SK-N-SH (cell line): Measurements from ENCODE around the gene CLIC6. TPM values are rescaled to one million over a fixed set of nuclear protein-coding genes. Genes with fewer than 3 reads are reported as not detected.

Experiments used
- CTCF ChIA-PET: fragments of 300-600, 350-600 bp; formaldehyde crosslinking; extraction: SDS; loops from one replicate; lab custom pipeline; 2021; lab: Yijun Ruan, JAX
- POLR2A ChIA-PET: fragments of 350-600 bp; sonication (Branson Sonifier 250); formaldehyde crosslinking; extraction: SDS; loops from one replicate; lab custom pipeline; 2020; ENCODE audit warnings: antibody characterized with exemption, inconsistent platforms; lab: Yijun Ruan, JAX
- DNase-seq: peaks from one replicate; pipeline ENCODE4 v3.0.0; 2012
- H2AFZ ChIP-seq: fragments of 200-600 bp; sonication (generic); 2 replicates; pipeline ENCODE4 v1.8.1; 2016; ENCODE audit warnings: antibody characterized with exemption, mild to moderate bottlenecking, low read depth
- H3F3A ChIP-seq: fragments of 200-600 bp; sonication (generic); replicated peaks from 2 replicates; pipeline ENCODE3; 2016; ENCODE audit warnings: antibody characterized with exemption, mild to moderate bottlenecking; ENCODE audit not compliant: insufficient read depth
- H3K27ac ChIP-seq, 2 experiments: fragments of 200-500 bp in 1 of 2; fragments of 200-600 bp in 1 of 2; sonication (Bioruptor generic) in 1 of 2; sonication (generic), shearing (Covaris generic) in 1 of 2; 2 replicates each; pipeline versions ENCODE4 v1.5.1 to v1.6.1; 2014 to 2016; ENCODE audit warnings: low read depth in 2 of 2, inconsistent platforms in 1 of 2, low read length in 1 of 2, mild to moderate bottlenecking in 1 of 2, mixed read lengths in 1 of 2
- H3K27me3 ChIP-seq: fragments of 200-600 bp; sonication (generic), shearing (Covaris generic); 2 replicates; pipeline ENCODE4 v1.6.1; 2016; ENCODE audit warnings: mixed run types; ENCODE audit not compliant: insufficient read depth
- H3K36me3 ChIP-seq, 2 experiments: fragments of 200-500 bp in 1 of 2; fragments of 200-600 bp in 1 of 2; sonication (Bioruptor generic) in 1 of 2; sonication (generic) in 1 of 2; replicated peaks in 1 of 2; 2 replicates each; pipeline versions ENCODE3 to v1.5.1; 2014 to 2016; ENCODE audit warnings: low read length in 1 of 2, mild to moderate bottlenecking in 1 of 2; ENCODE audit not compliant: insufficient read depth in 2 of 2, control insufficient read depth in 1 of 2
- H3K4me1 ChIP-seq, 2 experiments: fragments of 200-500 bp in 1 of 2; fragments of 200-600 bp in 1 of 2; sonication (Bioruptor generic) in 1 of 2; sonication (generic), shearing (Covaris generic) in 1 of 2; 2 replicates each; pipeline versions ENCODE4 v1.5.1 to v1.6.1; 2014 to 2016; ENCODE audit warnings: low read depth in 1 of 2, low read length in 1 of 2, mixed run types in 1 of 2; ENCODE audit not compliant: insufficient read depth in 2 of 2, control insufficient read depth in 1 of 2
- H3K4me2 ChIP-seq: fragments of 200-600 bp; sonication (generic), shearing (Covaris generic); 2 replicates; pipeline ENCODE4 v1.6.1; 2017; ENCODE audit warnings: mixed run types
- H3K4me3 ChIP-seq, 2 experiments: fragments of 200-500 bp in 1 of 2; fragments of 200-600 bp in 1 of 2; sonication (Bioruptor generic) in 1 of 2; sonication (generic), shearing (Covaris generic) in 1 of 2; 2 replicates each; pipeline versions ENCODE4 v1.5.1 to v1.8.1; 2014 to 2016; ENCODE audit warnings: low read depth in 2 of 2, inconsistent platforms in 1 of 2, low read length in 1 of 2, mild to moderate bottlenecking in 1 of 2, mixed read lengths in 1 of 2, moderate library complexity in 1 of 2
- H3K79me2 ChIP-seq: fragments of 200-600 bp; sonication (generic); 2 replicates; pipeline ENCODE4 v1.8.1; 2017; ENCODE audit warnings: mild to moderate bottlenecking; ENCODE audit not compliant: insufficient read depth
- H3K9ac ChIP-seq: fragments of 200-600 bp; sonication (generic); 2 replicates; pipeline ENCODE4 v1.6.1; 2017; ENCODE audit warnings: mixed run types
- H3K9me2 ChIP-seq: fragments of 200-600 bp; sonication (generic); 2 replicates; pipeline ENCODE4 v1.6.1; 2017; ENCODE audit warnings: mixed run types
- H3K9me3 ChIP-seq: fragments of 200-600 bp; sonication (generic); 2 replicates; pipeline ENCODE4 v1.6.1; 2017; ENCODE audit warnings: mixed run types, mild to moderate bottlenecking, moderate library complexity
- H4K20me1 ChIP-seq: fragments of 200-600 bp; sonication (generic); 2 replicates; pipeline ENCODE4 v1.6.1; 2017; ENCODE audit warnings: mild to moderate bottlenecking, mixed run types; ENCODE audit not compliant: insufficient read depth
- EZH2phosphoT487 ChIP-seq: fragments of 200-600 bp; sonication (generic); IDR thresholded peaks from 2 replicates; pipeline ENCODE4 v1.6.1; 2017; ENCODE audit warnings: low read depth, mixed run types, mild to moderate bottlenecking, antibody characterized with exemption, moderate library complexity, borderline replicate concordance
- FOXJ3 ChIP-seq: sonication (generic); formaldehyde crosslinking; IDR thresholded peaks from 2 replicates; pipeline ENCODE4 v1.5.1; 2020; ENCODE audit warnings: mild to moderate bottlenecking, missing genetic modification reagents
- JUND ChIP-seq: IDR thresholded peaks from 2 replicates; pipeline ENCODE4 v1.4.0; 2012
- POLR2AphosphoS5 ChIP-seq: IDR thresholded peaks from 2 replicates; pipeline ENCODE4 v1.6.1; 2012; ENCODE audit warnings: low read depth, low read length
- RFX5 ChIP-seq: IDR thresholded peaks from 2 replicates; pipeline ENCODE4 v1.6.1; 2012; ENCODE audit warnings: mild to moderate bottlenecking, improper control_type of control experiment, low read length
- SMC3 ChIP-seq: IDR thresholded peaks from 2 replicates; pipeline ENCODE4 v1.6.1; 2012; ENCODE audit warnings: low read depth, low read length, improper control_type of control experiment
- WGBS: methylation state at CpG from one replicate; pipeline ENCODE4 v1.1.6; 2017; ENCODE audit warnings: low lambda C conversion rate; 5-methylcytosine and 5-hydroxymethylcytosine counted together
- polyA plus RNA-seq, 3 experiments: library from polyadenylated mRNA; depleted of rRNA; stranded (reverse); fragments of >200 nt; gene quantifications; 2 replicates each; pipeline ENCODE4 v1.2.3, GENCODE V29; 2012

CLIC6 gene
- polyA plus RNA-seq, 1 of the 3 experiments (the other 2 are of a cell fraction), result 0.08 TPM

- POLR2A ChIA-PET, result no interaction called here
- H3K36me3 ChIP-seq, result no peaks in the 10 kb centered on the region
- peaks cover 0 to 24% of the 10 kb centered on the region in 2 experiments; a peak in 2 of 4 replicates for H3K4me1 ChIP-seq
These were observed 31.8 kb downstream of the CLIC6 start for GRCh38 chr21:34700605-34701004.

GRCh38 chr21:34701726-34702125, 32.9 kb downstream of the CLIC6 start:
- Histone ChIP-seq H3F3A (no peaks in the 10 kb centered on the region), H3K36me3 (no peaks in the 10 kb centered on the region), H3K4me3 (no peak overlapping the region), H3K4me2 (no peak overlapping the region), H2AFZ (no peak overlapping the region), H3K79me2 (no peaks in the 10 kb centered on the region), H4K20me1 (no peaks in the 10 kb centered on the region), H3K27me3 (peaks cover 25% of the 10 kb centered on the region), H3K9ac (no peak overlapping the region), H3K9me3 (no peaks in the 10 kb centered on the region)
- DNase-seq, result no peak
- ChIA-PET POLR2A (no interaction called here), CTCF (interaction anchor here (1.3 to 2.8 kb wide), 3 partner anchors 9 to 1138 kb away, joined by 6 to 7 read pairs (median 7); no protein-coding TSS in a partner anchor)
- WGBS, result 85% methylated on average over 5 of the region's 8 CpGs
- TF ChIP-seq JUND, result no peak
- TF ChIP-seq, all 33 proteins: peak for 0
- Histone ChIP-seq H3K9me2 (no peaks in the 10 kb centered on the region), H3K27ac (no peak overlapping the region), H3K4me1 (peaks cover 0 to 24% of the 10 kb centered on the region in 2 experiments; a peak in 2 of 4 replicates)

More at GRCh38 chr21:34700605-34701004, 31.8 kb downstream of the CLIC6 start:
- WGBS, result no CpG with 5 or more reads among the region's 10 CpGs
- no peaks in the 10 kb centered on the region for H3K9me3 ChIP-seq
- no peak for DNase-seq
- H3K79me2 ChIP-seq, result no peaks in the 10 kb centered on the region
- no peak overlapping the region for H3K27ac ChIP-seq
- H2AFZ ChIP-seq, result no peak overlapping the region
- H3K4me3 ChIP-seq, result no peak overlapping the region
- no peak overlapping the region for H3K4me2 ChIP-seq
- no peaks in the 10 kb centered on the region for H3K9me2 ChIP-seq
- H3K27me3 ChIP-seq, result peaks cover 15% of the 10 kb centered on the region
- no peak overlapping the region for H3K9ac ChIP-seq
- H4K20me1 ChIP-seq, result no peaks in the 10 kb centered on the region
- CTCF ChIA-PET, result interaction anchor here (1.5 kb wide), 1 partner anchor 12 kb away, joined by 7 read pairs; no protein-coding TSS in a partner anchor
- no peak for TF ChIP-seq RFX5
- no peak for TF ChIP-seq POLR2AphosphoS5
- no peaks in the 10 kb centered on the region for H3F3A ChIP-seq

GRCh38 chr21:34702341-34703170, 33.8 kb downstream of the CLIC6 start:
- no peaks in the 10 kb centered on the region for H3K9me3 ChIP-seq
- no peaks in the 10 kb centered on the region for H3K36me3 ChIP-seq
- peak overlapping the region in 1 of 2 experiments; percentile 81; a peak in 2 of 4 replicates for H3K27ac ChIP-seq
- no peaks in the 10 kb centered on the region for H4K20me1 ChIP-seq
- CTCF ChIA-PET, result interaction anchor here (1.3 to 3.1 kb wide), 4 partner anchors 10 to 1138 kb away, joined by 6 to 19 read pairs (median 7); no protein-coding TSS in a partner anchor
- H3K79me2 ChIP-seq, result no peaks in the 10 kb centered on the region
- H3K4me3 ChIP-seq, result no peak overlapping the region
- H3F3A ChIP-seq, result no peaks in the 10 kb centered on the region
- H3K4me1 ChIP-seq, result peaks cover 0 to 24% of the 10 kb centered on the region in 2 experiments; a peak in 2 of 4 replicates
- POLR2A ChIA-PET, result no interaction called here
- no peaks in the 10 kb centered on the region for H3K9me2 ChIP-seq
- H3K27me3 ChIP-seq, result peaks cover 25% of the 10 kb centered on the region
- H3K9ac ChIP-seq, result no peak overlapping the region
- DNase-seq, result peak; percentile 35
- 63% methylated on average over 12 of the region's 22 CpGs for WGBS
- no peak for TF ChIP-seq SMC3
- no peak for TF ChIP-seq FOXJ3 (CRISPR knock-in tag)
- no peak for TF ChIP-seq EZH2phosphoT487
- no peak overlapping the region for H2AFZ ChIP-seq
- no peak overlapping the region for H3K4me2 ChIP-seq
